K562 (cell line): ENCODE data around the gene MGAT4B. TPM values are rescaled to one million over a fixed set of nuclear protein-coding genes. Genes with fewer than 3 reads are reported as not detected.

Experiments
- ATAC-seq: fragments of 200-7000 bp; cut with Tn5 transposase; 3 replicates; pipeline ENCODE4 v1.9.1; 2020; ENCODE audit warnings: moderate library complexity
- BruUV-seq: library from RNA; stranded (reverse); fragments of 400-500 nt; replicated peaks from 2 replicates; lab custom pipeline; 2021; lab: Mats Ljungman, UMichigan
- CTCF ChIA-PET: fragments of 300-600 bp; formaldehyde crosslinking; extraction: SDS; loops from one replicate; lab custom pipeline; 2021; ENCODE audit warnings: low intra/inter-chr PET ratio; lab: Yijun Ruan, JAX
- POLR2A ChIA-PET: fragments of 300-600, 350-650 bp; sonication (Branson Sonifier 250); formaldehyde crosslinking; extraction: SDS; loops from one replicate; lab custom pipeline; 2021; ENCODE audit warnings: antibody characterized with exemption, inconsistent platforms; lab: Yijun Ruan, JAX
- DNase-seq, 4 experiments: peaks; one replicate each; pipeline versions ENCODE4 v3.0.0 to v3.0.0-alpha.2; 2011 to 2018; ENCODE audit warnings: low spot score in 3 of 4, mixed read lengths in 3 of 4; ENCODE audit errors: extremely low read depth in 1 of 4
- FAIRE-seq: peaks from 2 replicates; lab custom pipeline; 2011; peaks lifted over from hg19 to GRCh38; lab: Jason Lieb, UNC
- H2AFZ ChIP-seq: 2 replicates; pipeline ENCODE4 v1.6.0; 2011; ENCODE audit warnings: low read depth, low read length, control low read depth, inconsistent platforms
- H3K27ac ChIP-seq: fragments of 200-600 bp; 3 replicates; pipeline ENCODE4 v1.8.0; 2011; ENCODE audit warnings: low read depth, mild to moderate bottlenecking, control low read depth, inconsistent platforms, low read length, moderate library complexity, mixed read lengths; ENCODE audit errors: extremely low read depth
- H3K27me3 ChIP-seq, 2 experiments: fragments of 300-600 bp in 1 of 2; 2 replicates in 1 of 2; 3 replicates in 1 of 2; pipeline versions ENCODE4 v1.6.0 to v1.8.0; 2011; ENCODE audit warnings: inconsistent platforms in 2 of 2, low read length in 2 of 2, mild to moderate bottlenecking in 1 of 2, mixed read lengths in 1 of 2, moderate library complexity in 1 of 2; ENCODE audit not compliant: control insufficient read depth in 2 of 2, insufficient read depth in 2 of 2
- H3K36me3 ChIP-seq: fragments of 300-600 bp; 3 replicates; pipeline ENCODE4 v1.8.0; 2011; ENCODE audit warnings: mild to moderate bottlenecking, low read length, inconsistent platforms; ENCODE audit not compliant: control insufficient read depth, insufficient read depth
- H3K4me1 ChIP-seq, 2 experiments: fragments of 200-600 bp in 1 of 2; replicated peaks in 1 of 2; 2 replicates in 1 of 2; 3 replicates in 1 of 2; pipeline versions ENCODE4 v1.5.1 to v1.8.0; 2011; ENCODE audit warnings: inconsistent platforms in 2 of 2, low read length in 2 of 2, mild to moderate bottlenecking in 1 of 2, mixed read lengths in 1 of 2, moderate library complexity in 1 of 2; ENCODE audit not compliant: control insufficient read depth in 2 of 2, insufficient read depth in 2 of 2
- H3K4me2 ChIP-seq: 2 replicates; pipeline ENCODE4 v1.6.1; 2011; ENCODE audit warnings: low read length, control low read depth, inconsistent platforms, mixed read lengths; ENCODE audit not compliant: insufficient read depth
- H3K4me3 ChIP-seq: fragments of 200-600 bp; sonication (generic), shearing (Covaris generic); 2 replicates; pipeline ENCODE4 v1.5.1; 2016; ENCODE audit warnings: control low read depth, inconsistent platforms
- H3K79me2 ChIP-seq: fragments of 200-600 bp; 3 replicates; pipeline ENCODE4 v1.8.0; 2011; ENCODE audit warnings: low read length, inconsistent platforms; ENCODE audit not compliant: control insufficient read depth, insufficient read depth
- H3K9ac ChIP-seq, 2 experiments: 2 replicates each; pipeline versions ENCODE4 v1.6.0 to v1.6.1; 2011; ENCODE audit warnings: low read depth in 2 of 2, low read length in 2 of 2, control low read depth in 1 of 2, inconsistent platforms in 1 of 2, mild to moderate bottlenecking in 1 of 2, mixed read lengths in 1 of 2; ENCODE audit not compliant: insufficient read depth in 1 of 2
- H3K9me1 ChIP-seq: one replicate; pipeline ENCODE4 v1.6.0; 2011; ENCODE audit warnings: inconsistent platforms, mild to moderate bottlenecking, low read length, moderate library complexity; ENCODE audit not compliant: control insufficient read depth, insufficient read depth
- H3K9me3 ChIP-seq: replicated peaks from 2 replicates; pipeline ENCODE4 v1.5.1; 2011; ENCODE audit warnings: low read depth, low read length, inconsistent platforms; ENCODE audit not compliant: control insufficient read depth, insufficient read depth
- H4K20me1 ChIP-seq: replicated peaks from 2 replicates; pipeline ENCODE4 v1.6.1; 2011; ENCODE audit warnings: low read length, inconsistent platforms, mixed read lengths; ENCODE audit not compliant: control insufficient read depth, insufficient read depth
- CHD1 ChIP-seq: fragments of 200-600 bp; sonication (generic); IDR thresholded peaks from one replicate; pipeline ENCODE4 v1.6.1; 2012; ENCODE audit warnings: mild to moderate bottlenecking, moderate library complexity, low read length, inconsistent platforms
- ETV6 ChIP-seq, 3 experiments: fragments of 150-350 bp in 1 of 3; sonication (generic) in 1 of 3; formaldehyde crosslinking in 1 of 3; IDR thresholded peaks; 2 replicates each; pipeline versions ENCODE4 v1.6.1 to v1.8.0; 2014 to 2022; ENCODE audit warnings: borderline replicate concordance in 2 of 3, low read depth in 2 of 3, antibody characterized with exemption in 1 of 3, low read length in 1 of 3, mild to moderate bottlenecking in 1 of 3, missing genetic modification reagents in 1 of 3
- GTF2F1 ChIP-seq: IDR thresholded peaks from 2 replicates; pipeline ENCODE4 v1.6.1; 2011; ENCODE audit warnings: low read depth, low read length, improper control_type of control experiment
- MIER1 ChIP-seq: fragments of 450-650 bp; IDR thresholded peaks from 2 replicates; pipeline ENCODE4 v1.6.1; 2016; ENCODE audit warnings: antibody characterized with exemption, mild to moderate bottlenecking, low read depth
- PCBP2 ChIP-seq: fragments of 200-400 bp; formaldehyde crosslinking; IDR thresholded peaks from 2 replicates; pipeline ENCODE4 v1.6.1; 2018; ENCODE audit warnings: low read length, low read depth, mild to moderate bottlenecking, moderate library complexity; ENCODE audit not compliant: poor library complexity, severe bottlenecking
- RBM39 ChIP-seq: fragments of 200-400 bp; formaldehyde crosslinking; optimal IDR thresholded peaks from 2 replicates; pipeline ENCODE3; 2018; ENCODE audit warnings: low read depth, low read length
- ZNF146 ChIP-seq: IDR thresholded peaks from one replicate; pipeline ENCODE4 v1.6.1; 2018; ENCODE audit warnings: missing compliant biosample characterization; ENCODE audit not compliant: unreplicated experiment
- ZNF592 ChIP-seq: fragments of 450-650 bp; IDR thresholded peaks from 2 replicates; pipeline ENCODE4 v1.6.1; 2017; ENCODE audit warnings: antibody characterized with exemption, mild to moderate bottlenecking
- WGBS: fragments of 100-300 bp; shearing (Covaris generic); methylation state at CpG from one replicate; pipeline ENCODE4 v1.1.6; 2016; ENCODE audit warnings: low coverage, mixed read lengths; ENCODE audit not compliant: insufficient coverage; ENCODE audit errors: missing lambda C conversion rate; 5-methylcytosine and 5-hydroxymethylcytosine counted together
- in situ Hi-C: fragments of 300-500 bp; cut with MboI; formaldehyde crosslinking; loops from 4 replicates; pipeline ENCODE4 v1.15.0; 2018; ENCODE audit warnings: inconsistent platforms, mixed read lengths
- intact Hi-C: fragments of 100-400 bp; cut with micrococcal nuclease; formaldehyde crosslinking; loops from 2 replicates; pipeline ENCODE4 v1.14.2; 2022
- polyA plus RNA-seq, 8 experiments: library from polyadenylated mRNA; depleted of rRNA in 4 of 8; stranded (reverse) in 5 of 8; unstranded in 3 of 8; fragments of >200 nt; fragmentation: Nextera tagmentation in 2 of 8; fragmentation: Illumina TruSeq in 1 of 8; extraction: Ambion mirVana in 2 of 8; extraction: Trizol in 1 of 8; gene quantifications; 2 replicates each; pipeline versions ENCODE4 v1.2.1 to v1.2.3, GENCODE V29; 2011 to 2014; ENCODE audit warnings: inconsistent platforms in 1 of 8, missing spikeins in 1 of 8
- total RNA-seq, 7 experiments: library from RNA; depleted of rRNA in 6 of 7; stranded (reverse); fragments of >200 nt in 6 of 7; fragmentation: Illumina TruSeq in 2 of 7; extraction: Trizol in 2 of 7; gene quantifications; 2 replicates each; pipeline versions ENCODE4 v1.2.1 to v1.2.3, GENCODE V29; 2011 to 2021; ENCODE audit warnings: low replicate concordance in 1 of 7

The MGAT4B gene
- total and polyA plus RNA-seq, 9 of the 15 experiments (the other 6 are each of a cell fraction or from before 2014, with no cell fraction given): 0.34 to 133 (median 75.4) TPM

DNA sequence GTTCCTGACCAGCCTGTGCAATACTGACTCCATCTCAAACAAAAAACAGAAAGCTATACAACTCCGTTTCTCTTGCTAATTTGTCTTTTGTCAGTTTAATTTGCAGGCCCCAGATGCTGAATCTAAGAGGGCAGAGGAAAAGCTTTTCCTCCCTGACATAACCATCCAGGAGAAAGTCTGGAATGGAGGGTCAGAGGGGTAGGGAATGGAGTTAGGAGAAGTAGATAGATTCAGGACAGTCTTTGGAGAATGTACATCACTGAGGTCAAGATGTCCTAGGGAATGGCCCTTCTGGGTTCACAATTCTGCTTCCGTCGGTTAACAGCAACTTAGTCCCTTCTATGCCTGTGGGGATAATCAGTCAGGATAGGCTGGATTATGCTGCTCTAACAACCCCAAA is 7.4 kb upstream of the MGAT4B start:
- H3K9ac ChIP-seq: no peak overlapping the region
- no peak overlapping the region for H2AFZ ChIP-seq
- DNase-seq: no peak
- no peak overlapping the region for H3K27ac ChIP-seq
- TF ChIP-seq ETV6 (IDR thresholded peaks at IDR 0.05; ENCODE audit: borderline replicate concordance in 1 of 2, low read depth in 2 of 2, low read length in 1 of 2): no peak
- TF ChIP-seq ETV6 (CRISPR knock-in tag; IDR thresholded peaks at IDR 0.05; ENCODE audit: borderline replicate concordance): no peak
- no peak for TF ChIP-seq ZNF146 (CRISPR knock-in tag)
- no peak for TF ChIP-seq RBM39
- no peak for TF ChIP-seq GTF2F1
- no peak for TF ChIP-seq CHD1
- no peak for TF ChIP-seq MIER1
- no peak for TF ChIP-seq PCBP2
- 0 out of 2 replicates have a peak, but pooled peaks have one; percentile 21 for TF ChIP-seq ZNF592
- no peaks in the 10 kb centered on the region for H3K9me3 ChIP-seq
- 78% methylated on average over 3 of the region's 3 CpGs for WGBS
- no peak for FAIRE-seq
- H3K4me1 ChIP-seq: peaks cover 18 to 49% of the 10 kb centered on the region in 2 experiments
- in situ Hi-C loops (no loop called here), intact Hi-C loops (no loop called here)
- peaks cover 35% of the 10 kb centered on the region; the same call in 2 of the 3 replicates for H3K36me3 ChIP-seq
- ChIA-PET POLR2A (interaction anchor here (0.9 kb wide), 1 partner anchor 23 kb away, joined by 3 read pairs; no protein-coding TSS in a partner anchor), CTCF (no interaction called here)
- peaks cover 49% of the 10 kb centered on the region for H3K79me2 ChIP-seq
- H4K20me1 ChIP-seq: no peaks in the 10 kb centered on the region
- H3K4me2 ChIP-seq: no peak overlapping the region
- ATAC-seq: no peak
- no TSS peak for BruUV-seq
- no peak overlapping the region for H3K4me3 ChIP-seq
- H3K27me3 ChIP-seq: no peaks in the 10 kb centered on the region
- no peaks in the 10 kb centered on the region for H3K9me1 ChIP-seq
